HG02678 (cell line): ENCODE measurements around the gene WT1.
"Not testable (repeated sequence)": the region's sequence is repeated elsewhere in the genome, so short reads cannot be mapped to it uniquely, and the experiment has no call there.

Source experiments
- ATAC-seq: cut with Tn5 transposase; IDR thresholded peaks from one replicate; pipeline ENCODE4 v1.9.1; 2021; ENCODE audit warnings: mild to moderate bottlenecking, moderate library complexity; ENCODE audit not compliant: unreplicated experiment

Gene WT1

GRCh38 chr11:32435511-32435941 is at the start of gene WT1:
Gene WT1, minus strand, starts transcription at chr11:32435539.
- ATAC-seq: no peak

DNA sequence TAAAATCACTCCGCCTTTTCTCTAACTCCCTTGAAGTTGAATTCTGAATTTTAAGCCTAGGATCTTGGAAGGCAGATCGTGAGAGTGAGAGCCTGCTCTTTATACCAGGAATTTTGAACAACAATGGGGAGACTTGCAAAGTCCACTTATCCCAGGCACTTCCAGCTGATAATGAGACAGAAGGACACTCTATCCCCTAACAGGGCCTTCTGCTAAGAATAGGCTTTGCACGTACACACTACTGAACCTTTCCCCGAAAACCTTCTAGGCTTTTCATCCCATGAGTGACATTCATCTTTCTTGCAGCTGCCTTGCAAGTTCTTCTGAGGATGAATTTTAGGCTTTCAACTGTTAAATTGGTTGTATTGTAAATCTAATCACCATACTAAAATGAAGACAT is 44.0 kb upstream of the WT1 start:
- no peak for ATAC-seq

DNA sequence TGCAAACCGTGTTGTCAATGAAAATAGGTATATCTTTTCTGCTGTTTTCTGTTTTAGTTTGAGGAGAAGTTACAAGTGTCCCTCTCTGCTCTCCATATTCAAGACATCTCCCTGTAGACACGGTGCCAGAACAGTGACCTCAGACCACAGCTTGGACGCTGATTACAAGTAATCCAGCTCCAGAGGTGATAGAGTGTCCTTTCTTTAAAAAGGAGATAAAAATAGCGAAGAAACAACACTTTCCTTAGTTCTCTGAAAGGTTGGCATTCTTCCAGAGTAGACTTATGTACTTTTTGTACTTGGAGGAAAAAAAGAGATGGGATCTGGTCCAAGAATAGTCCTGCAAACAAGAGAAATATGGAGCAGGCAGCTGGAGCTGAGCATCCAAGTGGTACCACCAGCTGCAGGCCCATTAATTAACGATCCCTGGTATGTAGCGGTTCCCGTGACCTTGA is 43.0 kb upstream of the WT1 start:
- ATAC-seq: no peak

- ATAC-seq: no peak
Observed at GRCh38 chr11:32473282-32473909, 38.1 kb upstream of the WT1 start.

DNA sequence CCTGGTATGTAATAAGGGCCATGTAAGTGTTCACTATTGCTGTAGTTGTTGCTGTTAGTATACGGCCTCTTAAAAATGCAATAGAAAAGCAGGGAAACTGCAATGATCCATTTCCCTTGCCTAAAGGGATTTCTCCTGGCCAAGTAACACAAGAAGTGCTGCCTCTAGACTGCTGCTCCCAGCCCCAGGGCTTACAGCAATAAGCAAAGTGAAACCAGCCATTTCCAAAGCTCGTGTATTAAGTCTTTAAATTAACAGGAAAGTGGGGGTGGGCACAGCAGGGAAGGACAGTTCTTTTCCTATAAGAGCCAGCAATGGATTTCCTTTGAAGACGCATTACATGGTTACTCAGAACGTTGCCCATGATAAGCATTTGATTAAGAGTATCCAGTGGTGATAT is 36.9 kb upstream of the WT1 start:
- no peak for ATAC-seq

- not testable (repeated sequence) for ATAC-seq
Observed at GRCh38 chr11:32471544-32471943, 36.2 kb upstream of the WT1 start.

DNA sequence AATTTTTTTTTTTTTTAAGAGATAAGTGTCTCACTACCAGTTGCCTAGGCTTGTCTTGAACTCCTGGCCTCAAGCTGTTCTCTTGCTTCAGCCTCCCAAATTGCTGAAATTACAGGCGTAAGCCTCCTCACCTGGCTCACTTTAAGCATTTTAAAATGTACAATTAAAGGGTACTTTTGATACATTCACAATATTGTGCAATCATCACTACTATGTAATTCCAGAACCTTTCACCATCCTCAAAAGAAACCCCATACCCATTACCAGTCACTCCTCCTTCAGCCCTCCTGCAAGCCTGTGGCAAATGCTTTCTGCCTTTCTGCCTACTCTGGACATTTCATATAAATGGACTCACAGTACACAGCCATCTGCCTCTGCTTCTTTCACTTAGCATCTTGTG is 34.5 kb upstream of the WT1 start:
- ATAC-seq: no peak

DNA sequence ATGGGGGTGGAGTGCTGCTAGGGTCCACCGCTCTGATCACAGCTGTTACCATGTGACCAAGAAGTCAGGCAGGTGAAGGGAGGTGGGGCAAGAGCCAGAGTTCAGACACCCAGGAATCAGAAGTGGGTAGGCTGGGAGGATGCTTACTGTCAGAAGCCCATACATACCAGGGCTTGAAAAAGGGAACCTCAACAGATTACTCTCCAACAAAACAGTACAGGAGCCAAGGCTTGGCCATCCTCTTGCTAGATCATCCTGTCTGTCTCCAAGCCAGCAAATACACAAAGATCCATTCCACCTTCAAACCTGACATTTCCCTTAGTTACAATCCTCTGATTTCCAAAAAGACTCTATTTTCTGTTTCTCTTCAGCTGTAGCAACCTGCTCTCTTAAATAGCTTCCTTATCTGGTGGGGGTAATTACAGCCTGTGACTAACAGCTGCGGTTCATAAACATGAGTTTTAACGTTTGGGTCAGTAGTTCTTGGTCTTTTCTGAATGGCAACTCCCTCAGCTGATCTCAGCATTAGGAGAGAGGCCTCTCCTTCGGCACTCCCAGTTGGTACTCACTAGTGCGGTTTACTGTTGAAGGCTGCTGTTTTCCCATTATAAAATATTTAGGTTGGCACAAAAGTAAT is 31.1 kb upstream of the WT1 start:
- no peak for ATAC-seq

GRCh38 chr11:32464078-32464477 is 28.7 kb upstream of the WT1 start:
- ATAC-seq: no peak

GRCh38 chr11:32462011-32462690 is 26.8 kb upstream of the WT1 start:
- ATAC-seq: no peak

DNA sequence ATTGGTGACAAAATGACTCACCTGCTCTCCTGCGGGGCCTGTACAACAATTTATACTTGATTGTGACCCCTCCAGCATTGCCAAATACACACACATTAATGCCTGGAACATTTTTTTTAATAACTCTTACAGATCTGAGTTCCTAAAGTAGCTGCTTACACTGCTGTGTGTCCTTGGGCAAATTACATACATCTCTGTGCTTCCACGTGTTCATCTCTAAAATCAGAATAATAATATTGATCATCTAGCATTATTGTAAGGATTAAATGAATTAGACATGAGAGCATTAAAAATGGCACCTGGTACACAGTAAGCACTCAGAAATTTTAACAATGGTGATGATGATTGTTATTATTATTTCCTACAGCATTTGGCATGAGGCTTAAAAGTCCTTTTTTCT is 21.5 kb upstream of the WT1 start:
- no peak for ATAC-seq

DNA sequence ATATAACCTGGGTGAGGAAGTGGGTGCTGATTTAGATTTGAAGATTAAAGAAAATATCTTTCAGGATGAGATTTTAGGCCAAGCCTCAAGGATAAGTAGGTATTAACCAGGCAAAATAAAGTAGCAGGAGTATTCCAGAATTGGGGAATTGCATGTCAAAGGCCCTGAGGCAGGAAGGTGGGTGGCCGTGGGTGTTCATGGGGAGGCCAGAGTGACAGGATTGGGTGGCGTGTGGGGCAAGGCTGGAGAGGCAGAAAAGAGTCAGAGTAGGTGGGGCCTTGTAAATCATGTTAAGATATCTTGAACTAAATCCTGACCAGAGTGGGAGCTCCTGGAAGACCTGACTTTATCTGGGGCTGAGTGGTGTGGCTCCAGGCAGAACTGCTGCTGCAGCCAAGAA is 19.7 kb upstream of the WT1 start:
- no peak for ATAC-seq

- no peak for ATAC-seq
Observed at GRCh38 chr11:32451808-32452207, 16.5 kb upstream of the WT1 start.

- ATAC-seq: no peak
Observed at GRCh38 chr11:32450372-32450771, 15.0 kb upstream of the WT1 start.

DNA sequence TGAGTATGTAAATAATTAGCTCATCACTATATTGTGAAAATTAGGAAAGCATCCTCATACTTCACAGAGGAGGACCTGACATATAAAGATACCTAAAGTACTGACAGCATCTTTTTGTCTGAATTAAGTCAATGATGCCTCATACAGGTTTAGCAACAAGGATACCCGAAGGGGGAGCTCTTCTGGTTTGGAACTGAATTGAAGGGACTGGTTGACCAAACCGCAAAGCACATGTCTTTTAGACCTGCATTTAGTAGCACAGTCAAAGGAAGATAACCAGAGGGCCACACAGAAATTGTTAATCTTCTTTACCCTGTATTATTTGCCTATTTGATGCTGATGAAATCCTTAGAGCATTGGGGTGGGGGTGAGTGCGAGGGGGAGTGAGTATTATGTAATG is 12.9 kb upstream of the WT1 start:
- no peak for ATAC-seq

DNA sequence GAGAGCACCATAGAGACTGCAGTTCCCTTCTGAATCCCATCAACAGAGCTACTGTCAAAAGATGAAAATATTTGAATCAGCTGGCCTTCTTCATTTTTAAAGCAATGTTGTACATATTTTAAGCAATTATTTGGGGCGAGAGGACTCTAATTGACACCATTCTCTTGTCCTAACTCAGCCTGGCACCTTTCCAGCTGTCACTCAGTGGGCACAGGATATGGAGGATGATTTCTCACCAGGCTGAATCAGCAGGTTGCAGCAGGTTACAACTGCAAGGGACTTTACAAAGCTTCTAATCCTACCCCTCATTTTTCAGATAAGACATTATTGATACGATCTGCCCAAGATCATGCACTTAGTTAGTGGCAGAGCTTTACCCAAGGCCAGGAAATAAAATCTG is 11.9 kb upstream of the WT1 start:
- no peak for ATAC-seq

- ATAC-seq: no peak
Observed at GRCh38 chr11:32446227-32446626, 10.9 kb upstream of the WT1 start.

GRCh38 chr11:32444186-32444585 is 8.8 kb upstream of the WT1 start:
- ATAC-seq: no peak

- no peak for ATAC-seq
Observed at GRCh38 chr11:32440916-32441315, 5.6 kb upstream of the WT1 start.

GRCh38 chr11:32440312-32440908 is 5.1 kb upstream of the WT1 start:
- no peak for ATAC-seq

DNA sequence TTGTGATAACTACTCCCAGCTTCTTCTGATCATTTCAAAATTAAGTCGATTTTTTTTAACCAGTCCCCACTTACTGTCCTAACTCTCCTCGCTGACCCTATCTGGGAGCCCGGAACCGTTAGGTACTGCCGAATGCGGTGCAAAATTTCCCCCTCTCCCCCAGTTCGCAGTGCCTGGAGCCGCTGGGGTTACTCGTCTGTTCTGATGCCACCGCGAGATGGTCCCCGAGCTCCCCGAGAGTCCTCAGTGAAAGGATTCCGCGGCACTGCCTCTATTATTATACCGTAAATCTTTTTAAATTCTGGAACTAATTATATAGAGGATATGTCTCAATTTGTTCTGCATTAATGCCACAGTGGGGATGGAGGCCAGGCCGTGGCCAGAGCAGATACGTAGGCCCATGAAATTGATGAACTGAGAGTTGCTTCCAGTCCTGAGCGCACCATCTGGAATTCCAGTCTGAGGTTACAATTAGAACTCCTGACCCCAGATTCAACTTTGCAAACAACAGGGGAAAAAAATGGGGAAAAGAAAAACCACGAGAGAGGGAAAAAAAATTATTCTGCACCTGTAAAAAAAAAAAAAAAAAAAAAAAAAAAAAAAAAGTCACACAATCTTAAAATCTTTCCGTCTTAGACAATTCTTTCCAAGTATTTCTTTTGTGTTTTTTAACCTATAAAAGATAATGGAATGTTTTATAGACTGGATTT is 4.3 kb upstream of the WT1 start:
- no peak for ATAC-seq
